HEK293 (cell line): Measurements from ENCODE around the gene GOLGA1.

Experiments used
- CTCF ChIA-PET: fragments of 350-600 bp; formaldehyde crosslinking; extraction: SDS; loops from one replicate; lab custom pipeline; 2021; ENCODE audit warnings: antibody characterized with exemption; lab: Yijun Ruan, JAX
- POLR2A ChIA-PET: fragments of 300-600 bp; formaldehyde crosslinking; extraction: SDS; loops from one replicate; lab custom pipeline; 2020; ENCODE audit warnings: antibody characterized with exemption, inconsistent platforms; lab: Yijun Ruan, JAX
- H3K27ac ChIP-seq: fragments of 200-500 bp; sonication (Bioruptor generic); 2 replicates; pipeline ENCODE4 v1.5.1; 2014; ENCODE audit warnings: low read depth, low read length, control low read depth, inconsistent platforms; ENCODE audit errors: extremely low read depth
- H3K36me3 ChIP-seq, 2 experiments: fragments of 200-500 bp in 1 of 2; sonication (Bioruptor generic) in 1 of 2; 1 replicate in 1 of 2; 2 replicates in 1 of 2; pipeline ENCODE4 v1.5.1; 2014 to 2017; ENCODE audit warnings: inconsistent platforms in 2 of 2, low read length in 2 of 2; ENCODE audit not compliant: control insufficient read depth in 2 of 2, insufficient read depth in 1 of 2
- H3K4me1 ChIP-seq: fragments of 200-500 bp; sonication (Bioruptor generic); 2 replicates; pipeline ENCODE4 v1.5.1; 2014; ENCODE audit warnings: mild to moderate bottlenecking, low read length, inconsistent platforms; ENCODE audit not compliant: control insufficient read depth, insufficient read depth
- H3K4me3 ChIP-seq: 2 replicates; pipeline ENCODE4 v1.5.1; 2011; ENCODE audit warnings: low read depth, mild to moderate bottlenecking, control low read depth, low read length, moderate library complexity
- H3K9me3 ChIP-seq: fragments of 200-500 bp; sonication (Bioruptor generic); 2 replicates; pipeline ENCODE4 v1.5.1; 2014; ENCODE audit warnings: low read depth, low read length, inconsistent platforms; ENCODE audit not compliant: control insufficient read depth, insufficient read depth
- KLF9 ChIP-seq: fragments of 450-650 bp; formaldehyde crosslinking; IDR thresholded peaks from 2 replicates; pipeline ENCODE4 v1.5.1; 2016; ENCODE audit warnings: missing biosample characterization, missing genetic modification characterization, low read depth
- SCRT2 ChIP-seq: fragments of 450-650 bp; formaldehyde crosslinking; IDR thresholded peaks from 2 replicates; pipeline ENCODE4 v1.5.1; 2016; ENCODE audit warnings: missing biosample characterization, missing genetic modification characterization
- SP3 ChIP-seq: fragments of 450-650 bp; formaldehyde crosslinking; IDR thresholded peaks from 2 replicates; pipeline ENCODE4 v1.5.1; 2016; ENCODE audit warnings: missing biosample characterization, missing genetic modification characterization
- TCF7L2 ChIP-seq: IDR thresholded peaks from 2 replicates; pipeline ENCODE4 v1.6.1; 2011; ENCODE audit warnings: low read depth, mild to moderate bottlenecking, inconsistent platforms, low read length, moderate library complexity, borderline replicate concordance
- ZBTB17 ChIP-seq: fragments of 450-650 bp; formaldehyde crosslinking; IDR thresholded peaks from 2 replicates; pipeline ENCODE4 v1.5.1; 2016; ENCODE audit warnings: missing biosample characterization, missing genetic modification characterization
- ZBTB7A ChIP-seq: fragments of 450-650 bp; formaldehyde crosslinking; IDR thresholded peaks from 2 replicates; pipeline ENCODE4 v1.5.1; 2016; ENCODE audit warnings: low read depth, missing biosample characterization, missing genetic modification characterization
- ZFHX2 ChIP-seq: fragments of 450-650 bp; formaldehyde crosslinking; conservative IDR thresholded peaks from 2 replicates; pipeline ENCODE4 v1.5.1; 2016; ENCODE audit warnings: missing biosample characterization, missing genetic modification characterization
- ZNF140 ChIP-seq: fragments of 450-650 bp; formaldehyde crosslinking; IDR thresholded peaks from 2 replicates; pipeline ENCODE4 v1.5.1; 2016; ENCODE audit warnings: missing biosample characterization, missing genetic modification characterization
- ZNF214 ChIP-seq: fragments of 450-650 bp; formaldehyde crosslinking; IDR thresholded peaks from 2 replicates; pipeline ENCODE4 v1.5.1; 2017; ENCODE audit warnings: missing biosample characterization, mild to moderate bottlenecking, missing genetic modification characterization, borderline replicate concordance
- ZNF221 ChIP-seq: fragments of 450-650 bp; formaldehyde crosslinking; IDR thresholded peaks from 2 replicates; pipeline ENCODE4 v1.5.1; 2017; ENCODE audit warnings: missing biosample characterization, missing genetic modification characterization, borderline replicate concordance
- ZNF341 ChIP-seq: fragments of 450-650 bp; formaldehyde crosslinking; IDR thresholded peaks from 2 replicates; pipeline ENCODE4; 2016; ENCODE audit warnings: low read depth, missing biosample characterization, missing genetic modification characterization
- ZNF354C ChIP-seq: fragments of 450-650 bp; formaldehyde crosslinking; IDR thresholded peaks from 2 replicates; pipeline ENCODE4 v1.5.1; 2016; ENCODE audit warnings: missing biosample characterization, missing genetic modification characterization, low read depth, borderline replicate concordance
- ZNF423 ChIP-seq: fragments of 450-650 bp; formaldehyde crosslinking; IDR thresholded peaks from 2 replicates; pipeline ENCODE4 v1.5.1; 2016; ENCODE audit warnings: missing biosample characterization, missing genetic modification characterization
- ZNF558 ChIP-seq: fragments of 450-650 bp; formaldehyde crosslinking; IDR thresholded peaks from 2 replicates; pipeline ENCODE4 v1.5.1; 2016; ENCODE audit warnings: missing biosample characterization, missing genetic modification characterization
- ZNF777 ChIP-seq: fragments of 450-650 bp; formaldehyde crosslinking; IDR thresholded peaks from 2 replicates; pipeline ENCODE4 v1.5.1; 2017; ENCODE audit warnings: missing biosample characterization, missing genetic modification characterization, borderline replicate concordance
- ZNF792 ChIP-seq: fragments of 450-650 bp; formaldehyde crosslinking; IDR thresholded peaks from 2 replicates; pipeline ENCODE4 v1.5.1; 2016; ENCODE audit warnings: missing biosample characterization, missing genetic modification characterization
- TF ChIP-seq, protein P1 (sequence below): fragments of 450-650 bp; formaldehyde crosslinking; IDR thresholded peaks from 2 replicates; pipeline ENCODE4 v1.5.1; 2016; ENCODE audit warnings: missing biosample characterization, missing genetic modification characterization
- TF ChIP-seq, protein P2 (sequence below): fragments of 450-650 bp; formaldehyde crosslinking; IDR thresholded peaks from 2 replicates; pipeline ENCODE4 v1.5.1; 2016; ENCODE audit warnings: missing biosample characterization, missing genetic modification characterization

Gene GOLGA1

DNA sequence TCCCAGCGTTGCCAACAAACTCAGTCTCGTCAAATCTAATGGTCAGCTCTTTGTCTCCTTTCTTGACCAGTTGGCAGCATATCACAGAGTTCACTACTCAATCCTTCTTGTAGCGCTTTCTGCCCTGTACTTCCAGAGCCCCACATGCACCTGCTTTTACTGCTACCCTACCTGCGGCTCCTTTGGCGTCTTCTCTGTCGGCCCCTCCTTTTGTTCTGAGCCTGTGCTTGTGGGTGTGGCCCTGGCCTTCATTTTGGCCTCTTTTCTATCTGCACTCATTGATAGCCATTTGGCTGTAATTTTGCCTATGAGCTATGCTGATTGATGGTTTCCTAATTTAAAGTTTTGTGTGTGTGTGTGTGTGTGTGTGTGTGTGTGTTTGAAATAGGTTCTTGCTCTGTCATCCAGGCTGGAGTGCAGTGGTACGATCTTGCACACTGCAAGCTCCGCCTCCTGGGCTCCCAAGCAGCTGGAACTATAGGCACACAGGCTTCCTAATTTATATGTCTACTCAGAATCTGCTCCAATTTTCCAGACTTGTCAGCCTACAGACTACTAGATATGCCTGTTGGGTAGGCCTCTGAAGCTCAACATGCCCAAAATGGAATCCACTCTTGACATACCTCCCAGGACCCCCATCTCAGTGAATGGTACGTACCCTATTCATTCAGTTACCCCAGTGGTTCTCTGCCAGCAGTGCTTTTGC, 46.7 kb downstream of the GOLGA1 start:
- no peak for TF ChIP-seq SP3
- no peak for TF ChIP-seq ZNF558 (tag by site-specific recombination)
- no peak for TF ChIP-seq ZNF792
- no peak for TF ChIP-seq TCF7L2
- TF ChIP-seq ZBTB17 (tag by site-specific recombination), result peak; percentile 36; the same call in 1 of the 2 replicates
- no peak for TF ChIP-seq ZBTB7A (tag by site-specific recombination)
- TF ChIP-seq ZFHX2 (tag by site-specific recombination), result no peak
- TF ChIP-seq KLF9 (tag by site-specific recombination), result no peak
- TF ChIP-seq, protein P1, sequence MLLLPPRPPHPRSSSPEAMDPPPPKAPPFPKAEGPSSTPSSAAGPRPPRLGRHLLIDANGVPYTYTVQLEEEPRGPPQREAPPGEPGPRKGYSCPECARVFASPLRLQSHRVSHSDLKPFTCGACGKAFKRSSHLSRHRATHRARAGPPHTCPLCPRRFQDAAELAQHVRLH (tag by site-specific recombination), result no peak
- TF ChIP-seq ZNF214 (tag by site-specific recombination), result no peak
- TF ChIP-seq ZNF221 (tag by site-specific recombination), result no peak
- TF ChIP-seq ZNF354C (tag by site-specific recombination), result no peak
- no peak for TF ChIP-seq ZNF423
- TF ChIP-seq, protein P2, sequence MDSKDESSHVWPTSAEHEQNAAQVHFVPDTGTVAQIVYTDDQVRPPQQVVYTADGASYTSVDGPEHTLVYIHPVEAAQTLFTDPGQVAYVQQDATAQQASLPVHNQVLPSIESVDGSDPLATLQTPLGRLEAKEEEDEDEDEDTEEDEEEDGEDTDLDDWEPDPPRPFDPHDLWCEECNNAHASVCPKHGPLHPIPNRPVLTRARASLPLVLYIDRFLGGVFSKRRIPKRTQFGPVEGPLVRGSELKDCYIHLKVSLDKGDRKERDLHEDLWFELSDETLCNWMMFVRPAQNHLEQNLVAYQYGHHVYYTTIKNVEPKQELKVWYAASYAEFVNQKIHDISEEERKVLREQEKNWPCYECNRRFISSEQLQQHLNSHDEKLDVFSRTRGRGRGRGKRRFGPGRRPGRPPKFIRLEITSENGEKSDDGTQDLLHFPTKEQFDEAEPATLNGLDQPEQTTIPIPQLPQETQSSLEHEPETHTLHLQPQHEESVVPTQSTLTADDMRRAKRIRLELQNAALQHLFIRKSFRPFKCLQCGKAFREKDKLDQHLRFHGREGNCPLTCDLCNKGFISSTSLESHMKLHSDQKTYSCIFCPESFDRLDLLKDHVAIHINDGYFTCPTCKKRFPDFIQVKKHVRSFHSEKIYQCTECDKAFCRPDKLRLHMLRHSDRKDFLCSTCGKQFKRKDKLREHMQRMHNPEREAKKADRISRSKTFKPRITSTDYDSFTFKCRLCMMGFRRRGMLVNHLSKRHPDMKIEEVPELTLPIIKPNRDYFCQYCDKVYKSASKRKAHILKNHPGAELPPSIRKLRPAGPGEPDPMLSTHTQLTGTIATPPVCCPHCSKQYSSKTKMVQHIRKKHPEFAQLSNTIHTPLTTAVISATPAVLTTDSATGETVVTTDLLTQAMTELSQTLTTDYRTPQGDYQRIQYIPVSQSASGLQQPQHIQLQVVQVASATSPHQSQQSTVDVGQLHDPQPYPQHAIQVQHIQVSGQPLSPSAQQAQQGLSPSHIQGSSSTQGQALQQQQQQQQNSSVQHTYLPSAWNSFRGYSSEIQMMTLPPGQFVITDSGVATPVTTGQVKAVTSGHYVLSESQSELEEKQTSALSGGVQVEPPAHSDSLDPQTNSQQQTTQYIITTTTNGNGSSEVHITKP (tag by site-specific recombination), result peak; percentile 95
- no peak for TF ChIP-seq ZNF341 (tag by site-specific recombination)
- H3K4me3 ChIP-seq, result no peak overlapping the region
- H3K9me3 ChIP-seq, result no peaks in the 10 kb centered on the region
- CTCF ChIA-PET, result interaction anchor here (0.6 to 1.8 kb wide), 10 partner anchors 14 to 199 kb away, joined by 3 to 15 read pairs (median 4); partner anchors contain the start of genes NR6A1 and WDR38
- POLR2A ChIA-PET, result interaction anchor here (0.5 kb wide), 1 partner anchor 181 kb away, joined by 3 read pairs; no protein-coding TSS in a partner anchor
- no peak overlapping the region for H3K27ac ChIP-seq
- peaks cover 0 to 63% of the 10 kb centered on the region in 2 experiments; a peak in 2 of 3 replicates for H3K36me3 ChIP-seq
- no peaks in the 10 kb centered on the region for H3K4me1 ChIP-seq

DNA sequence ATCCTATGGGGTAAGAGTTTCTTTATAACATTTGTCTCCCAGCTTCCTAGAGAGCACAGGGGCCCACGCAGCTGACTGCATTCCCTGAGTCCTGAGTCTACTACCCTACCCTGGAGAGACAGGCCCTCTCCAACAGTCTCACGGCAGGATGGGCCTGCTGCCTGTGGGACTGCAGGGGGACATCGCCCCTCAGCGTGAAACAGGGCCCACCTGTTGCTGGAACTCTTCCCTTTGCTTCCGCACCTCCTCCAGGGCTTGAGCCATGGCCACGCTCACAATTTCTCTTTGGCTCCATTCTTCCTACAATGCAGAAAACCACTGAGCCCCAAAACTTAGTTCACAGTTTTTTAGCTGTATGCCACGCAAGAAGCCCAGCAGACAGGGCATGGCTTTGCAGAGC, 50.7 kb downstream of the GOLGA1 start:
- ChIA-PET CTCF (interaction anchor here (0.5 to 2.0 kb wide), 4 partner anchors 77 to 470 kb away, joined by 3 to 12 read pairs (median 5); no protein-coding TSS in a partner anchor), POLR2A (no interaction called here)
- Histone ChIP-seq H3K9me3 (no peaks in the 10 kb centered on the region), H3K36me3 (peaks cover 0 to 77% of the 10 kb centered on the region in 2 experiments; a peak in 2 of 3 replicates), H3K4me1 (no peaks in the 10 kb centered on the region), H3K4me3 (no peak overlapping the region), H3K27ac (no peak overlapping the region)
- no peak for TF ChIP-seq ZNF777 (tag by site-specific recombination)
- no peak for TF ChIP-seq ZNF140 (tag by site-specific recombination)
- peak; percentile 74 for TF ChIP-seq SCRT2 (tag by site-specific recombination)
